H1 (cell line): ENCODE results near the gene TBC1D19. TPM values are rescaled to one million over a fixed set of nuclear protein-coding genes. Genes with fewer than 3 reads are reported as not detected.

Experiments used
- CTCF ChIA-PET: fragments of 300-600 bp; sonication (Branson Sonifier 250); formaldehyde crosslinking; loops from one replicate; lab custom pipeline; 2021; ENCODE audit not compliant: partially characterized antibody; lab: Charles Lee
- POLR2A ChIA-PET: fragments of 300-600 bp; sonication (Branson Sonifier 250); formaldehyde crosslinking; loops from one replicate; lab custom pipeline; 2021; ENCODE audit warnings: inconsistent platforms; ENCODE audit not compliant: partially characterized antibody; lab: Charles Lee
- DNase-seq, 2 experiments: peaks; one replicate each; pipeline versions ENCODE4 v3.0.0 to v3.0.0-alpha.2; 2010 to 2022; ENCODE audit warnings: low spot score in 2 of 2, low read depth in 1 of 2, mixed read lengths in 1 of 2
- FAIRE-seq: peaks from 2 replicates; lab custom pipeline; 2011; peaks lifted over from hg19 to GRCh38; lab: Jason Lieb, UNC
- H2AFZ ChIP-seq: 2 replicates; pipeline ENCODE4 v1.8.1; 2012; ENCODE audit warnings: low read length, inconsistent platforms
- H2AK5ac ChIP-seq: 2 replicates; pipeline ENCODE4 v1.6.1; 2013; ENCODE audit warnings: low read depth, low read length
- H2BK120ac ChIP-seq: replicated peaks from 2 replicates; pipeline ENCODE3; 2013; ENCODE audit warnings: low read depth, low read length, inconsistent platforms
- H2BK12ac ChIP-seq: 2 replicates; pipeline ENCODE4 v1.6.1; 2013; ENCODE audit warnings: low read depth, low read length
- H2BK15ac ChIP-seq: 2 replicates; pipeline ENCODE4 v1.6.1; 2013; ENCODE audit warnings: low read length
- H2BK20ac ChIP-seq: 2 replicates; pipeline ENCODE4 v1.6.1; 2013; ENCODE audit warnings: low read length
- H2BK5ac ChIP-seq: 2 replicates; pipeline ENCODE4 v1.6.1; 2013; ENCODE audit warnings: low read depth, low read length
- H3K14ac ChIP-seq: 2 replicates; pipeline ENCODE4 v1.6.1; 2013; ENCODE audit warnings: inconsistent platforms; ENCODE audit not compliant: insufficient read length
- H3K18ac ChIP-seq: 2 replicates; pipeline ENCODE4 v1.6.1; 2013; ENCODE audit warnings: low read length; ENCODE audit errors: extremely low read depth
- H3K23ac ChIP-seq: 2 replicates; pipeline ENCODE4 v1.6.1; 2013; ENCODE audit warnings: inconsistent platforms; ENCODE audit not compliant: insufficient read length
- H3K23me2 ChIP-seq: 2 replicates; pipeline ENCODE4 v1.6.1; 2013; ENCODE audit warnings: low read depth, low read length
- H3K27ac ChIP-seq: 2 replicates; pipeline ENCODE4 v1.6.1; 2011; ENCODE audit warnings: low read depth, low read length, inconsistent platforms
- H3K27me3 ChIP-seq, 4 experiments: replicated peaks in 1 of 4; 1 replicate in 1 of 4; 2 replicates in 3 of 4; pipeline versions ENCODE4 v1.6.1 to v1.8.1; 2011 to 2013; ENCODE audit warnings: low read length in 3 of 4, mild to moderate bottlenecking in 3 of 4, inconsistent platforms in 2 of 4, mixed read lengths in 2 of 4, moderate library complexity in 1 of 4; ENCODE audit not compliant: control insufficient read depth in 3 of 4, insufficient read depth in 3 of 4; ENCODE audit errors: extremely low read depth in 1 of 4
- H3K36me3 ChIP-seq, 4 experiments: 2 replicates each; pipeline versions ENCODE4 v1.6.1 to v1.8.1; 2011 to 2013; ENCODE audit warnings: mild to moderate bottlenecking in 4 of 4, low read length in 3 of 4, moderate library complexity in 2 of 4, control low read depth in 1 of 4, inconsistent platforms in 1 of 4; ENCODE audit not compliant: insufficient read depth in 4 of 4, control insufficient read depth in 2 of 4
- H3K4ac ChIP-seq: replicated peaks from 2 replicates; pipeline ENCODE3; 2013; ENCODE audit warnings: low read length, low read depth, mixed read lengths, inconsistent platforms; ENCODE audit not compliant: insufficient read length
- H3K4me1 ChIP-seq, 4 experiments: replicated peaks in 1 of 4; 1 replicate in 1 of 4; 2 replicates in 3 of 4; pipeline versions ENCODE4 v1.6.1 to v1.8.1; 2011 to 2013; ENCODE audit warnings: low read length in 3 of 4, inconsistent platforms in 2 of 4, mixed read lengths in 1 of 4; ENCODE audit not compliant: insufficient read depth in 4 of 4, control insufficient read depth in 3 of 4
- H3K4me2 ChIP-seq, 2 experiments: 2 replicates each; pipeline versions ENCODE4 v1.6.1 to v1.8.1; 2011 to 2013; ENCODE audit warnings: low read depth in 2 of 2, low read length in 2 of 2, control low read depth in 1 of 2, inconsistent platforms in 1 of 2, mild to moderate bottlenecking in 1 of 2; ENCODE audit not compliant: insufficient read depth in 1 of 2
- H3K4me3 ChIP-seq, 4 experiments: fragments of 200-600, 300-600 bp in 1 of 4; sonication (generic), shearing (Covaris generic), sonication (Bioruptor Twin) in 1 of 4; 2 replicates each; pipeline versions ENCODE4 v1.5.1 to v1.8.1; 2011 to 2016; ENCODE audit warnings: low read length in 4 of 4, low read depth in 3 of 4, control low read depth in 2 of 4, inconsistent platforms in 2 of 4, mild to moderate bottlenecking in 2 of 4, mixed read lengths in 1 of 4, moderate library complexity in 1 of 4; ENCODE audit not compliant: insufficient read depth in 2 of 4; ENCODE audit errors: extremely low read depth in 1 of 4
- H3K56ac ChIP-seq: replicated peaks from 2 replicates; pipeline ENCODE3; 2013; ENCODE audit warnings: low read depth, mild to moderate bottlenecking, mixed read lengths, low read length, inconsistent platforms; ENCODE audit not compliant: insufficient read length
- H3K79me1 ChIP-seq: 2 replicates; pipeline ENCODE4 v1.6.1; 2013; ENCODE audit warnings: low read depth, low read length, control low read depth
- H3K79me2 ChIP-seq, 2 experiments: 2 replicates each; pipeline versions ENCODE4 v1.6.1 to v1.8.1; 2012 to 2013; ENCODE audit warnings: low read length in 2 of 2, mild to moderate bottlenecking in 2 of 2, inconsistent platforms in 1 of 2; ENCODE audit not compliant: insufficient read depth in 2 of 2, control insufficient read depth in 1 of 2
- H3K9ac ChIP-seq, 4 experiments: replicated peaks in 1 of 4; 1 replicate in 1 of 4; 2 replicates in 3 of 4; pipeline versions ENCODE4 v1.6.1 to v1.8.1; 2011 to 2013; ENCODE audit warnings: low read depth in 3 of 4, low read length in 3 of 4, control low read depth in 2 of 4, mild to moderate bottlenecking in 2 of 4, moderate library complexity in 2 of 4, inconsistent platforms in 1 of 4; ENCODE audit errors: extremely low read depth in 1 of 4
- H3K9me3 ChIP-seq, 2 experiments: 2 replicates each; pipeline versions ENCODE4 v1.6.1 to v1.8.1; 2012 to 2013; ENCODE audit warnings: mild to moderate bottlenecking in 2 of 2, moderate library complexity in 2 of 2, control low read depth in 1 of 2, inconsistent platforms in 1 of 2, low read depth in 1 of 2, low read length in 1 of 2, mixed read lengths in 1 of 2; ENCODE audit not compliant: insufficient read depth in 2 of 2
- H4K20me1 ChIP-seq, 2 experiments: replicated peaks in 1 of 2; 2 replicates each; pipeline versions ENCODE3 to v1.8.1; 2011 to 2013; ENCODE audit warnings: inconsistent platforms in 2 of 2, low read length in 2 of 2, mild to moderate bottlenecking in 1 of 2; ENCODE audit not compliant: insufficient read depth in 2 of 2, control insufficient read depth in 1 of 2
- H4K5ac ChIP-seq: 2 replicates; pipeline ENCODE4 v1.6.1; 2013; ENCODE audit warnings: low read length, low read depth, mixed read lengths, inconsistent platforms; ENCODE audit not compliant: insufficient read length
- H4K8ac ChIP-seq: 2 replicates; pipeline ENCODE4 v1.8.0; 2013; ENCODE audit warnings: mild to moderate bottlenecking, moderate library complexity, low read length, inconsistent platforms; ENCODE audit not compliant: insufficient read depth; ENCODE audit errors: extremely low read depth
- H4K91ac ChIP-seq: replicated peaks from 2 replicates; pipeline ENCODE3; 2013; ENCODE audit warnings: low read length, mixed read lengths, inconsistent platforms; ENCODE audit not compliant: insufficient read length
- CBX8 ChIP-seq: fragments of 300-800, 300-1000 bp; sonication (generic); IDR thresholded peaks from 2 replicates; pipeline ENCODE4 v1.7.1; 2016; ENCODE audit warnings: low read depth, low read length, borderline replicate concordance
- CHD1 ChIP-seq: IDR thresholded peaks from 2 replicates; pipeline ENCODE4 v1.6.1; 2012; ENCODE audit warnings: low read depth, low read length, improper control_type of control experiment
- CREB1 ChIP-seq: IDR thresholded peaks from 2 replicates; pipeline ENCODE4 v1.6.1; 2012; ENCODE audit warnings: inconsistent platforms
- HDAC6 ChIP-seq: IDR thresholded peaks from one replicate; pipeline ENCODE4 v1.7.1; 2012; ENCODE audit warnings: low read depth, mild to moderate bottlenecking, inconsistent platforms, low read length, moderate library complexity
- JUN ChIP-seq: IDR thresholded peaks from 2 replicates; pipeline ENCODE4 v1.6.1; 2011; ENCODE audit warnings: low read depth, mild to moderate bottlenecking, improper control_type of control experiment, low read length
- JUND ChIP-seq: IDR thresholded peaks from 2 replicates; pipeline ENCODE4 v1.6.1; 2011; ENCODE audit warnings: mild to moderate bottlenecking, improper control_type of control experiment, low read length
- KDM1A ChIP-seq: fragments of 200-600, 300-600 bp; sonication (generic); IDR thresholded peaks from 2 replicates; pipeline ENCODE4 v1.7.1; 2016; ENCODE audit warnings: mild to moderate bottlenecking, low read length, borderline replicate concordance
- KDM4A ChIP-seq: IDR thresholded peaks from one replicate; pipeline ENCODE4 v1.7.1; 2012; ENCODE audit warnings: low read depth, mild to moderate bottlenecking, moderate library complexity, low read length, inconsistent platforms; ENCODE audit not compliant: severe bottlenecking
- KDM5A ChIP-seq: fragments of 200-600 bp; IDR thresholded peaks from 2 replicates; pipeline ENCODE4 v1.7.1; 2012; ENCODE audit warnings: mild to moderate bottlenecking, low read length, inconsistent platforms, mixed read lengths
- POLR2AphosphoS5 ChIP-seq: IDR thresholded peaks from 2 replicates; pipeline ENCODE4 v1.6.1; 2011; ENCODE audit warnings: low read depth, low read length
- RFX5 ChIP-seq: IDR thresholded peaks from 2 replicates; pipeline ENCODE4 v1.6.1; 2011; ENCODE audit warnings: low read depth, low read length, improper control_type of control experiment, borderline replicate concordance
- SIN3A ChIP-seq, 2 experiments: IDR thresholded peaks in 1 of 2; conservative IDR thresholded peaks in 1 of 2; 2 replicates each; pipeline ENCODE4 v1.6.1; 2011 to 2012; ENCODE audit warnings: low read length in 2 of 2, improper control_type of control experiment in 1 of 2, low read depth in 1 of 2, mild to moderate bottlenecking in 1 of 2
- SP1 ChIP-seq: IDR thresholded peaks from 2 replicates; pipeline ENCODE4 v1.6.1; 2011; ENCODE audit warnings: low read depth, low read length
- SRF ChIP-seq: IDR thresholded peaks from 2 replicates; pipeline ENCODE4 v1.6.1; 2011; ENCODE audit warnings: mild to moderate bottlenecking, low read depth, low read length, moderate library complexity
- TEAD4 ChIP-seq: IDR thresholded peaks from 2 replicates; pipeline ENCODE4 v1.6.1; 2012; ENCODE audit warnings: low read depth, low read length, inconsistent platforms, mixed read lengths
- WGBS, 2 experiments: shearing (Covaris generic) in 1 of 2; methylation state at CpG; one replicate each; pipeline versions ENCODE4 v1.1.6 to v1.1.7; 2013 to 2015; ENCODE audit warnings: low lambda C conversion rate in 2 of 2, mixed read lengths in 2 of 2, inconsistent platforms in 1 of 2, low coverage in 1 of 2, missing lambda C conversion rate in 1 of 2; ENCODE audit not compliant: insufficient replicate concordance in 2 of 2, insufficient coverage in 1 of 2, insufficient read length in 1 of 2; ENCODE audit errors: extremely low coverage in 1 of 2, missing lambda C conversion rate in 1 of 2; 5-methylcytosine and 5-hydroxymethylcytosine counted together
- polyA plus RNA-seq, 7 experiments: library from polyadenylated mRNA; depleted of rRNA in 3 of 7; stranded (reverse) in 5 of 7; unstranded in 2 of 7; fragments of >200 nt in 5 of 7; fragments of 200-250 nt in 2 of 7; gene quantifications; 1 replicate in 5 of 7; 2 replicates in 1 of 7; 4 replicates in 1 of 7; pipeline versions ENCODE4 v1.2.1 to v1.2.3, GENCODE V29; 2011 to 2013; ENCODE audit warnings: missing spikeins in 2 of 7, mixed read lengths in 2 of 7
- total RNA-seq: library from RNA; stranded (reverse); fragmentation: NEBNext Ultra II Directional; extraction: Animal tissue kit (Norgen Biotek cat#: 25700); gene quantifications from 2 replicates; pipeline ENCODE4 v1.2.1, GENCODE V29; 2021

TBC1D19 gene
- total and polyA plus RNA-seq, 2 of the 8 experiments (the other 6 are each of a cell fraction or from before 2014, with no cell fraction given), result 1.9 to 3.5 TPM

DNA sequence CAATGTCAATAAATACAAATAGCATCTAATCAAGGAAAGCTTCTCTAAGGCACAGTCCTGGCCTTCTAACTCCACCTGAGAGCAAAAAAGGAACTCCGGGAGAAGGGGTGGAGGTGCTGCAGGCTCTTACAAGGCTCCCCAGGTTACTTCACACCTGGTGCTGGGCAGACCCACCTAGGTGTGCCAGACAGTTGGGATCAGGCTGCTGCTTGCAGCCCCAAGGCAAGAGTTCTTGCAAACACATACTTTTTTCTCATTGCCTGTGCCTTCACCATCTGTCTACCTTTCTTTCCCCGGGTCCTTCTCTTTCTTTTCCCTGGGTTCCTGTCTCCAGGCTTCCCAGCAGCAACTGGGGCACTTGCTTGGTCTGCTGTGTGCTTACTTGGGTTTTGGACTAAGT, 195.3 kb downstream of the TBC1D19 start:
- no peak overlapping the region for H2BK5ac ChIP-seq
- no peaks in the 10 kb centered on the region for H3K79me2 ChIP-seq
- no peak overlapping the region for H2BK12ac ChIP-seq
- H3K4ac ChIP-seq, result no peak overlapping the region
- H3K23me2 ChIP-seq, result no peaks in the 10 kb centered on the region
- no peaks in the 10 kb centered on the region for H3K27me3 ChIP-seq
- H3K4me2 ChIP-seq, result no peak overlapping the region
- H3K56ac ChIP-seq, result no peak overlapping the region
- no peak overlapping the region for H3K27ac ChIP-seq
- FAIRE-seq, result no peak
- no peak overlapping the region for H2AK5ac ChIP-seq
- no peak overlapping the region for H3K14ac ChIP-seq
- H4K5ac ChIP-seq, result no peak overlapping the region
- H3K9ac ChIP-seq, result no peak overlapping the region
- POLR2A ChIA-PET, result no interaction called here
- no peaks in the 10 kb centered on the region for H3K36me3 ChIP-seq
- H3K79me1 ChIP-seq, result no peaks in the 10 kb centered on the region
- no peaks in the 10 kb centered on the region for H3K9me3 ChIP-seq
- H3K18ac ChIP-seq, result no peak overlapping the region
- 90% methylated on average over 2 of the region's 2 CpGs; no CpG with 5 or more reads in 1 of the 2 experiments for WGBS, 2 experiments
- H3K4me3 ChIP-seq, result no peak overlapping the region
- H4K8ac ChIP-seq, result no peak overlapping the region
- no peak for DNase-seq
- no peak overlapping the region for H2BK15ac ChIP-seq
- H2AFZ ChIP-seq, result no peak overlapping the region
- H4K91ac ChIP-seq, result no peak overlapping the region
- no peak overlapping the region for H3K23ac ChIP-seq
- H2BK120ac ChIP-seq, result no peak overlapping the region
- H2BK20ac ChIP-seq, result no peak overlapping the region
- H3K4me1 ChIP-seq, result no peaks in the 10 kb centered on the region
- H4K20me1 ChIP-seq, result peaks cover 0 to 1% of the 10 kb centered on the region in 2 experiments
- CTCF ChIA-PET, result interaction anchor here (0.7 to 1.3 kb wide), 2 partner anchors 227 to 539 kb away, joined by 3 read pairs; no protein-coding TSS in a partner anchor
- TF ChIP-seq JUND, result no peak
- TF ChIP-seq KDM5A, result no peak
- TF ChIP-seq CHD1, result no peak
- no peak for TF ChIP-seq JUN
- no peak for TF ChIP-seq KDM1A
- TF ChIP-seq CREB1, result no peak
- TF ChIP-seq RFX5, result no peak
- TF ChIP-seq SRF, result no peak
- no peak for TF ChIP-seq HDAC6
- TF ChIP-seq SIN3A (conservative IDR thresholded peaks at IDR 0.05 in 1 of 2, IDR thresholded peaks at IDR 0.05 in 1 of 2; ENCODE audit: low read depth in 1 of 2, low read length in 2 of 2), result no peak
- no peak for TF ChIP-seq CBX8
- no peak for TF ChIP-seq SP1
- TF ChIP-seq POLR2AphosphoS5, result no peak
- TF ChIP-seq KDM4A, result no peak
- no peak for TF ChIP-seq TEAD4
